ENCODE data around the gene ENPP3.

The ENPP3 gene

GRCh38 chr6:131761060-131761761, 124.1 kb downstream of the ENPP3 start:
- H3K27ac ChIP-seq, result no peak overlapping the region

GRCh38 chr6:131761762-131762067, 124.6 kb downstream of the ENPP3 start:
- no peak for DNase-seq (ENCODE audit: low read depth, low spot score)

More at GRCh38 chr6:131761060-131761761, 124.1 kb downstream of the ENPP3 start:
- no peak for DNase-seq (ENCODE audit: low read depth, low spot score)

GRCh38 chr6:131762984-131763383, 125.9 kb downstream of the ENPP3 start:
- H3K27ac ChIP-seq, result no peak overlapping the region
- no peak for DNase-seq (ENCODE audit: low read depth, low spot score)

More at GRCh38 chr6:131761762-131762067, 124.6 kb downstream of the ENPP3 start:
- H3K27ac ChIP-seq, result no peak overlapping the region

GRCh38 chr6:131763749-131764148, 126.6 kb downstream of the ENPP3 start:
- H3K27ac ChIP-seq, result no peak overlapping the region
- DNase-seq (ENCODE audit: low read depth, low spot score), result no peak

GRCh38 chr6:131764350-131764749, 127.2 kb downstream of the ENPP3 start:
- DNase-seq (ENCODE audit: low read depth, low spot score), result no peak
- H3K27ac ChIP-seq, result no peak overlapping the region

GRCh38 chr6:131765081-131765803, 128.1 kb downstream of the ENPP3 start:
- no peak for DNase-seq (ENCODE audit: low read depth, low spot score)
- H3K27ac ChIP-seq, result no peak overlapping the region

GRCh38 chr6:131765804-131766135, 128.7 kb downstream of the ENPP3 start:
- DNase-seq (ENCODE audit: low read depth, low spot score), result no peak
- H3K27ac ChIP-seq, result no peak overlapping the region

- no peak for DNase-seq (ENCODE audit: low read depth, low spot score)
- no peak overlapping the region for H3K27ac ChIP-seq
Observed at GRCh38 chr6:131766631-131767030, 129.5 kb downstream of the ENPP3 start.

- no peak overlapping the region for H3K27ac ChIP-seq
- DNase-seq (ENCODE audit: low read depth, low spot score), result no peak
Observed at GRCh38 chr6:131768964-131769363, 131.9 kb downstream of the ENPP3 start.

GRCh38 chr6:131769385-131770141, 132.5 kb downstream of the ENPP3 start:
- DNase-seq (ENCODE audit: low read depth, low spot score), result no peak
- H3K27ac ChIP-seq, result no peak overlapping the region

GRCh38 chr6:131770776-131771175, 133.7 kb downstream of the ENPP3 start:
- H3K27ac ChIP-seq, result no peak overlapping the region
- no peak for DNase-seq (ENCODE audit: low read depth, low spot score)

- no peak for DNase-seq (ENCODE audit: low read depth, low spot score)
- no peak overlapping the region for H3K27ac ChIP-seq
Observed at GRCh38 chr6:131773284-131773950, 136.3 kb downstream of the ENPP3 start.

- no peak overlapping the region for H3K27ac ChIP-seq
- DNase-seq (ENCODE audit: low read depth, low spot score), result no peak
Observed at GRCh38 chr6:131775886-131776285, 138.8 kb downstream of the ENPP3 start.

GRCh38 chr6:131776985-131777384, 139.9 kb downstream of the ENPP3 start:
- DNase-seq (ENCODE audit: low read depth, low spot score), result no peak
- H3K27ac ChIP-seq, result no peak overlapping the region

GRCh38 chr6:131778169-131778568, 141.1 kb downstream of the ENPP3 start:
- no peak for DNase-seq (ENCODE audit: low read depth, low spot score)
- no peak overlapping the region for H3K27ac ChIP-seq

- DNase-seq (ENCODE audit: low read depth, low spot score), result no peak
- H3K27ac ChIP-seq, result no peak overlapping the region
Observed at GRCh38 chr6:131779304-131779703, 142.2 kb downstream of the ENPP3 start.

- no peak for DNase-seq (ENCODE audit: low read depth, low spot score)
- no peak overlapping the region for H3K27ac ChIP-seq
Observed at GRCh38 chr6:131780600-131780999, 143.5 kb downstream of the ENPP3 start.

GRCh38 chr6:131781687-131782086, 144.6 kb downstream of the ENPP3 start:
- H3K27ac ChIP-seq, result no peak overlapping the region
- DNase-seq (ENCODE audit: low read depth, low spot score), result no peak

- H3K27ac ChIP-seq, result no peak overlapping the region
- no peak for DNase-seq (ENCODE audit: low read depth, low spot score)
Observed at GRCh38 chr6:131782764-131783163, 145.7 kb downstream of the ENPP3 start.

- no peak for DNase-seq (ENCODE audit: low read depth, low spot score)
- H3K27ac ChIP-seq, result no peak overlapping the region
Observed at GRCh38 chr6:131784561-131784960, 147.5 kb downstream of the ENPP3 start.

GRCh38 chr6:131787079-131787478, 150.0 kb downstream of the ENPP3 start:
- no peak for DNase-seq (ENCODE audit: low read depth, low spot score)
- H3K27ac ChIP-seq, result no peak overlapping the region
